NT2/D1 (cell line): ENCODE measurements around the gene C5orf15.

ENCODE experiments used
- DNase-seq: peaks from one replicate; pipeline ENCODE4 v3.0.0-alpha.2; 2011; ENCODE audit warnings: low read depth, low spot score
- H3K27me3 ChIP-seq: 2 replicates; pipeline ENCODE4 v1.6.0; 2011; ENCODE audit warnings: mild to moderate bottlenecking; ENCODE audit not compliant: insufficient read length, insufficient read depth
- H3K36me3 ChIP-seq: 2 replicates; pipeline ENCODE4 v1.6.1; 2011; ENCODE audit warnings: mild to moderate bottlenecking, low read length, mixed read lengths; ENCODE audit not compliant: insufficient read depth, insufficient read length
- H3K4me1 ChIP-seq: 2 replicates; pipeline ENCODE4 v1.5.1; 2011; ENCODE audit not compliant: insufficient read depth, insufficient read length
- H3K4me3 ChIP-seq: 2 replicates; pipeline ENCODE4 v1.5.1; 2011; ENCODE audit warnings: low read depth; ENCODE audit not compliant: insufficient read length
- H3K9ac ChIP-seq: 2 replicates; pipeline ENCODE4 v1.6.0; 2011; ENCODE audit warnings: low read depth; ENCODE audit not compliant: insufficient read length
- H3K9me3 ChIP-seq: 2 replicates; pipeline ENCODE4 v1.5.1; 2011; ENCODE audit warnings: mild to moderate bottlenecking, low read length; ENCODE audit not compliant: insufficient read depth
- SUZ12 ChIP-seq: IDR thresholded peaks from 2 replicates; pipeline ENCODE4 v1.6.1; 2011; ENCODE audit not compliant: insufficient read length, insufficient read depth; ENCODE audit errors: extremely low read depth
- YY1 ChIP-seq: IDR thresholded peaks from 2 replicates; pipeline ENCODE4 v1.6.1; 2011; ENCODE audit not compliant: insufficient read length, insufficient read depth
- ZNF274 ChIP-seq: IDR thresholded peaks from 2 replicates; pipeline ENCODE4 v1.6.1; 2011; ENCODE audit warnings: mild to moderate bottlenecking, low read depth, low read length

The C5orf15 gene

GRCh38 chr5:133992429-133993155 is 24.2 kb upstream of the C5orf15 start:
- Histone ChIP-seq H3K9me3 (no peaks in the 10 kb centered on the region), H3K4me1 (peaks cover 8% of the 10 kb centered on the region), H3K36me3 (peaks cover 59% of the 10 kb centered on the region), H3K27me3 (no peaks in the 10 kb centered on the region), H3K4me3 (no peak overlapping the region), H3K9ac (no peak overlapping the region)
- TF ChIP-seq ZNF274, result no peak
- no peak for TF ChIP-seq YY1
- TF ChIP-seq SUZ12, result no peak
- DNase-seq, result no peak

GRCh38 chr5:133991171-133991910 is 22.9 kb upstream of the C5orf15 start:
- DNase-seq, result no peak
- H3K36me3 ChIP-seq, result peaks cover 66% of the 10 kb centered on the region
- H3K27me3 ChIP-seq, result no peaks in the 10 kb centered on the region
- no peak overlapping the region for H3K4me3 ChIP-seq
- TF ChIP-seq SUZ12, result no peak
- TF ChIP-seq YY1, result no peak
- no peak for TF ChIP-seq ZNF274
- no peaks in the 10 kb centered on the region for H3K9me3 ChIP-seq
- H3K9ac ChIP-seq, result no peak overlapping the region
- H3K4me1 ChIP-seq, result peaks cover 7% of the 10 kb centered on the region

GRCh38 chr5:133990396-133990795 is 22.0 kb upstream of the C5orf15 start:
- no peak overlapping the region for H3K9ac ChIP-seq
- DNase-seq, result no peak
- no peaks in the 10 kb centered on the region for H3K27me3 ChIP-seq
- TF ChIP-seq SUZ12, result no peak
- peaks cover 70% of the 10 kb centered on the region for H3K36me3 ChIP-seq
- no peaks in the 10 kb centered on the region for H3K9me3 ChIP-seq
- H3K4me1 ChIP-seq, result no peaks in the 10 kb centered on the region
- H3K4me3 ChIP-seq, result no peak overlapping the region

DNA sequence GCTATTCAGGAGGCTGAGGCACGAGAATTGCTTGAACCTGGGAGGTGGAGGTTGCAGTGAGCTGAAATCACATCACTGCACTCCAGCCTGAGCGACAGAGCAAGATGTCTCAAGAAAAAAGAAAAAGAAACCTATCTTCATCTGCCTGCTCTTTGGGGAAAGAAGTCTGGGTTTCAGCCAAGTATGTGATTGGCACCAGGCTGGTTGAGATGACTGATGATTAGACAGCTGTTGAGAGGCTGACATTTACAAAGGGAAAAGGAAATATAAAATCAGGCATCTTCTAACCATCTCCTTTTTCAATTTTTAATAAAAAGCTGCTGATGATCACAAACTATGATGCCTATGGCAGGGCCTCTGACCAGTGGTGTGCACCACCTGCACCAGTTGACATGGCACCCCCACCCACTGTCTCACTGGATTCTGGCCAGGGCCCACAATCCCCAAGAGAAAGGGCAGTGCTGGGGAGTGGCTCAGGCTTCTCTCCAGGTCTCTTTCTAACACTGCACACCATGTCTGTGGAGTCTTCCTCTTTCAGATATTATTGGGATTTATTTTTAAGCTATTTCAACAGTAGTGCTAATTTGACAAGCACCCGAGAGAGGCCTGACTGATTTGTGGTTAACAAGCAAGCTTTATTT is 17.2 kb upstream of the C5orf15 start:
- Histone ChIP-seq H3K4me3 (no peak overlapping the region), H3K9ac (no peak overlapping the region), H3K9me3 (no peaks in the 10 kb centered on the region), H3K4me1 (no peaks in the 10 kb centered on the region), H3K36me3 (peaks cover 70% of the 10 kb centered on the region), H3K27me3 (no peaks in the 10 kb centered on the region)
- no peak for DNase-seq
- TF ChIP-seq ZNF274, result no peak
- no peak for TF ChIP-seq SUZ12
- TF ChIP-seq YY1, result no peak

- no peak for DNase-seq
- Histone ChIP-seq H3K27me3 (no peaks in the 10 kb centered on the region), H3K36me3 (peaks cover 63% of the 10 kb centered on the region), H3K4me3 (no peak overlapping the region), H3K9ac (no peak overlapping the region), H3K9me3 (no peaks in the 10 kb centered on the region), H3K4me1 (no peaks in the 10 kb centered on the region)
- TF ChIP-seq YY1 (no peak), SUZ12 (no peak), ZNF274 (no peak)
Observed at GRCh38 chr5:133983674-133984073, 15.2 kb upstream of the C5orf15 start.

DNA sequence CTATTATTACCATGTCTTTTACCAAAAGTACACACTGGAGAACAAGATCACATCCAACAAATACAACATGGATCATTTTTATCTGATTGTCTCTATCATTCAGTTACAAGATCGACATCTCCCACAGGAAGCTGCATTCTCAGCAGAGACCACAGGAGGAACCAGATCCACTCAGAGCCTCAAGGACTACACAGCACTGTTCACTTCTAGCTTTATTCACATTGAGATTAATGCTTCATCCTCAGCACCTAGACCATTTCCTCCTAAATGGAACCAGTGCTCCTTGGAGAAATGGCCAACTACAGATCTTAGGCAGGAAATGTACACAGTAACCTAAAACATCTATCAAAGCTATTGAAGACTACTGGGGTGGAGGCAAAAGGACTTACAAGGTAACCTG is 13.3 kb upstream of the C5orf15 start:
- Histone ChIP-seq H3K4me3 (no peak overlapping the region), H3K36me3 (peaks cover 60% of the 10 kb centered on the region), H3K9ac (no peak overlapping the region), H3K9me3 (no peaks in the 10 kb centered on the region), H3K27me3 (no peaks in the 10 kb centered on the region), H3K4me1 (peaks cover 4% of the 10 kb centered on the region)
- no peak for DNase-seq
- TF ChIP-seq SUZ12, result no peak

DNA sequence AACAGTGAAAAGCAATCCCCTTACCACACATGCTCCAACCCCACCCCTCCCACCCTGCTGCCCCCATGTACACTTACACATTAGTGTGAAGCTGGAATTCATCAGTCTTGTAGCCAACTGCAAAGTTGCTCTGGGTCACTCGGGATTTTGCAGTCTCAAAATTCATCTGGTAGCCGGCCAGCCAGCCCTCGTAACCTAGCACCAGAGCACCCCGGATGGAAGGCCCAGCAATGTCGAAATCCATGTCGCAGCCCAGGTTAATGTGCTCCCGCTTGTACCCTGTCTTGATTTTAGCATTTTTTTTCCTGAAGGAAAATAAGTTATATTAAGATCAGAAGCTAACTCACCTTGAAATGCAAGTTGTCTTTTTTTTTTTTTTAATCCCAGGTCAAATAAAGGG is 12.2 kb upstream of the C5orf15 start:
- TF ChIP-seq ZNF274 (no peak), SUZ12 (no peak)
- Histone ChIP-seq H3K4me1 (peaks cover 4% of the 10 kb centered on the region), H3K27me3 (no peaks in the 10 kb centered on the region), H3K4me3 (no peak overlapping the region), H3K9ac (no peak overlapping the region), H3K9me3 (no peaks in the 10 kb centered on the region), H3K36me3 (peaks cover 59% of the 10 kb centered on the region)
- no peak for DNase-seq
